Sigmoid colon (tissue), 7 donors: Measurements from ENCODE around the gene TOM1L2. TPM values are rescaled to one million over a fixed set of nuclear protein-coding genes. Genes with fewer than 3 reads are reported as not detected.

Experiments
- DNase-seq: peaks from one replicate; pipeline ENCODE4 v3.0.0-alpha.2; 2019
- H3K27ac ChIP-seq, 4 donors: fragments of 200-600 bp; sonication (generic); one replicate each; pipeline ENCODE4 v1.5.1; 2016 to 2019; ENCODE audit warnings: mild to moderate bottlenecking in 1 of 4
- H3K27me3 ChIP-seq, 3 donors: fragments of 200-600 bp; sonication (generic); one replicate each; pipeline ENCODE4 v1.5.1; 2019; ENCODE audit warnings: mild to moderate bottlenecking in 1 of 3
- H3K36me3 ChIP-seq, 4 donors: fragments of 200-600 bp; sonication (generic); one replicate each; pipeline ENCODE4 v1.5.1; 2016 to 2019
- H3K4me1 ChIP-seq, 4 donors: fragments of 200-600 bp; sonication (generic); one replicate each; pipeline ENCODE4 v1.5.1; 2017 to 2019
- H3K4me3 ChIP-seq, 4 donors: fragments of 200-600 bp; sonication (generic); one replicate each; pipeline ENCODE4 v1.5.1; 2017 to 2019; ENCODE audit warnings: mild to moderate bottlenecking in 2 of 4, moderate library complexity in 1 of 4
- H3K9me3 ChIP-seq, 4 donors: fragments of 200-600 bp in 3 of 4; sonication (generic) in 3 of 4; one replicate each; pipeline versions ENCODE4 v1.5.1 to v1.6.1; 2013 to 2019
- EP300 ChIP-seq, 4 donors: sonication (generic); formaldehyde crosslinking; IDR thresholded peaks; one replicate each; pipeline ENCODE4 v1.6.1; 2017; ENCODE audit warnings: antibody characterized with exemption in 4 of 4
- POLR2A ChIP-seq, 2 donors: fragments of 450-650 bp; IDR thresholded peaks; one replicate each; pipeline ENCODE4 v1.6.1; 2016; ENCODE audit warnings: antibody characterized with exemption in 2 of 2, mild to moderate bottlenecking in 2 of 2, moderate library complexity in 2 of 2
- POLR2AphosphoS5 ChIP-seq, 4 donors: sonication (generic); formaldehyde crosslinking; IDR thresholded peaks; one replicate each; pipeline ENCODE4 v1.6.1; 2017; ENCODE audit warnings: antibody characterized with exemption in 4 of 4
- WGBS, 2 donors: extraction: QIAGEN DNeasy Blood & Tissue Kit; methylation state at CpG; one replicate each; pipeline ENCODE4 v1.1.7; 2013; 5-methylcytosine and 5-hydroxymethylcytosine counted together
- intact Hi-C: fragments of 100-400 bp; cut with DNase I; formaldehyde crosslinking; loops from one replicate; pipeline ENCODE4 v1.15.1; 2023
- polyA plus RNA-seq, 3 donors: library from polyadenylated mRNA; stranded (reverse); fragments of 200-250 nt; gene quantifications; one replicate each; pipeline ENCODE4 v1.2.3, GENCODE V29; 2013
- total RNA-seq, 4 donors: library from RNA; depleted of rRNA; stranded (reverse); fragments of >200 nt; gene quantifications; one replicate each; pipeline ENCODE4 v1.1.0, GENCODE V29; 2016
- TF ChIP-seq, protein P1 (sequence below), 4 experiments: fragments of 450-650 bp in 3 of 4; fragments of 200-600 bp in 1 of 4; IDR thresholded peaks; one replicate each; pipeline ENCODE4 v1.5.1; 2016 to 2019; ENCODE audit warnings: antibody characterized with exemption in 4 of 4, mild to moderate bottlenecking in 3 of 4, moderate library complexity in 2 of 4
- donor health status: healthy with polysubstance abuse.
- donor health status: Bipolar disorder and iron deficiency.
- donor health status: healthy.

The TOM1L2 gene
- total and polyA plus RNA-seq, 7 donors = 13.8 to 215 (median 43.3) TPM

DNA sequence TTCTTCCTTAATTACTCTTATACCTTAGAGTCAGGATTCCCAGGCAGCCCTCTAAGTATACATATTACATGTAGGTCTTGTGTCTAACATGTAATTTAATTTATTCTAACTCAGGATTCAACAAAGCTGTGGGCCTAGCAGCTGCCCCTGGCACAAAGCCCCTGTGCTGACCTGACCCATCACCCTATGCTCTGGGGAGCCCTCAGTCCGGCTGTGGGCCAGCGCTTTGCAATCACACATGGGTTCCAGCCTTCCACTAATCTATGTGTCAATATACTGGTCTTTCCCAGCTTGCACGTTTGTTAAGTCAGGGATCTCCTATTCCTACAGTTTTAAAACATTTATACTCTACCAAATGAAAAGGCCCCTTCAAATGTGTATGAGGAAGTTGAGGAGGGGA lies 72.7 kb downstream of the TOM1L2 start:
- Histone ChIP-seq H3K4me1 (peaks cover 0 to 20% (median 16%) of the 10 kb centered on the region in 4 donors), H3K27ac (no peak overlapping the region)

DNA sequence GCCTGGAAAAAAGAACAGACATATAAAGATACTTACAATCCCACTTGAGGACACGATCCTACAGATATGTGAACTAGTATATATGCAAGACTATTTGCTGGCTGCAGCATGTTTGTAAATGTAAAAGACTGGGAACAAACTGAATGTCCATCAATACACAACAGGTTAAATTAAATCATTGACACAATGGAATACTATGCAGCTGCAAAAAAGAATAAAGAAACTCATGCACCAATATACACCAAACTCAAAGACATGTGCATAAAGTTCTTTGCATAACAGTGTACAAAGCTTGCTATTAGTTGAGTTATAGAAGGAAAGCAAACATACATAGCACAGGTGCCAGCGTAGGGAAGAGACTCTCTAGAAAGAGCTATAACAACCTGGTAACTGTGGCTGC lies 73.5 kb downstream of the TOM1L2 start:
- Histone ChIP-seq H3K9me3 (no peaks in the 10 kb centered on the region), H3K27ac (no peak overlapping the region), H3K4me3 (no peak overlapping the region), H3K27me3 (no peaks in the 10 kb centered on the region), H3K4me1 (peaks cover 0 to 20% (median 16%) of the 10 kb centered on the region in 4 donors), H3K36me3 (peaks cover 0 to 33% (median 18%) of the 10 kb centered on the region in 4 donors)
- TF ChIP-seq POLR2AphosphoS5 (IDR thresholded peaks at IDR 0.05) (no peak), POLR2A (IDR thresholded peaks at IDR 0.05) (no peak), EP300 (IDR thresholded peaks at IDR 0.05) (no peak)
- TF ChIP-seq, protein P1, sequence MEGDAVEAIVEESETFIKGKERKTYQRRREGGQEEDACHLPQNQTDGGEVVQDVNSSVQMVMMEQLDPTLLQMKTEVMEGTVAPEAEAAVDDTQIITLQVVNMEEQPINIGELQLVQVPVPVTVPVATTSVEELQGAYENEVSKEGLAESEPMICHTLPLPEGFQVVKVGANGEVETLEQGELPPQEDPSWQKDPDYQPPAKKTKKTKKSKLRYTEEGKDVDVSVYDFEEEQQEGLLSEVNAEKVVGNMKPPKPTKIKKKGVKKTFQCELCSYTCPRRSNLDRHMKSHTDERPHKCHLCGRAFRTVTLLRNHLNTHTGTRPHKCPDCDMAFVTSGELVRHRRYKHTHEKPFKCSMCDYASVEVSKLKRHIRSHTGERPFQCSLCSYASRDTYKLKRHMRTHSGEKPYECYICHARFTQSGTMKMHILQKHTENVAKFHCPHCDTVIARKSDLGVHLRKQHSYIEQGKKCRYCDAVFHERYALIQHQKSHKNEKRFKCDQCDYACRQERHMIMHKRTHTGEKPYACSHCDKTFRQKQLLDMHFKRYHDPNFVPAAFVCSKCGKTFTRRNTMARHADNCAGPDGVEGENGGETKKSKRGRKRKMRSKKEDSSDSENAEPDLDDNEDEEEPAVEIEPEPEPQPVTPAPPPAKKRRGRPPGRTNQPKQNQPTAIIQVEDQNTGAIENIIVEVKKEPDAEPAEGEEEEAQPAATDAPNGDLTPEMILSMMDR (IDR thresholded peaks at IDR 0.05) = no peak
- no peak for DNase-seq
- WGBS, 2 donors = 94 to 95% methylated on average over 2 of the region's 2 CpGs
- intact Hi-C loops = no loop called here

More for the DNA sequence above, 72.7 kb downstream of the TOM1L2 start:
- peaks cover 0 to 27% (median 18%) of the 10 kb centered on the region in 4 donors for H3K36me3 ChIP-seq
- TF ChIP-seq POLR2AphosphoS5 (IDR thresholded peaks at IDR 0.05) (no peak), POLR2A (IDR thresholded peaks at IDR 0.05) (no peak), EP300 (IDR thresholded peaks at IDR 0.05) (no peak)
- TF ChIP-seq, protein P1 (IDR thresholded peaks at IDR 0.05) = no peak
- intact Hi-C loops = no loop called here
- DNase-seq = no peak
- 86 to 93% methylated on average over 3 of the region's 3 CpGs for WGBS, 2 donors
- no peaks in the 10 kb centered on the region for H3K9me3 ChIP-seq
- H3K27me3 ChIP-seq = no peaks in the 10 kb centered on the region
- H3K4me3 ChIP-seq = no peak overlapping the region

DNA sequence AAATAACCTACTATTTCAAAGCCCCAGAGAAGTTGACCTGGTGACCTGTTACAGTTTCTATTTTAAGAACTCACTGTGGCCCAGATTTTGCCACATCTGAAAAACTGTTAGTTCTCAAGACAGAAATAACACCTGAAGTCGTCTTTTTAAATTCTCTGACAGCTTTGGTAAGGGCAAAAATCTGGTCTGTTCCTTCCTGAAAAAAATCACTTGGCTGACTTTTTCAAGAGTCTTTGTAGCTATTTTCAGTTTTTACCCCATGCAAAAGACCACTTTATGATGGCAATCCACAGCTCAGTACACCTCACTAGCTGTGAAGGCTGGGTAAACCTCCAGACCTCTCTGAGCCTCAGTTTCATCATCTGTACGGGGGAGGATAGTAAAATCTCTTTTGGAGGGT lies 74.8 kb downstream of the TOM1L2 start:
- WGBS, 2 donors = 75 to 87% methylated on average over 2 of the region's 2 CpGs
- Histone ChIP-seq H3K36me3 (peaks cover 0 to 45% (median 21%) of the 10 kb centered on the region in 4 donors), H3K27ac (no peak overlapping the region), H3K4me3 (no peak overlapping the region), H3K9me3 (no peaks in the 10 kb centered on the region), H3K27me3 (no peaks in the 10 kb centered on the region), H3K4me1 (peaks cover 0 to 20% (median 16%) of the 10 kb centered on the region in 4 donors)
- TF ChIP-seq POLR2AphosphoS5 (IDR thresholded peaks at IDR 0.05) (no peak), EP300 (IDR thresholded peaks at IDR 0.05) (no peak), POLR2A (IDR thresholded peaks at IDR 0.05) (no peak)
- TF ChIP-seq, protein P1 (IDR thresholded peaks at IDR 0.05) = no peak
- DNase-seq = no peak
- intact Hi-C loops = no loop called here

DNA sequence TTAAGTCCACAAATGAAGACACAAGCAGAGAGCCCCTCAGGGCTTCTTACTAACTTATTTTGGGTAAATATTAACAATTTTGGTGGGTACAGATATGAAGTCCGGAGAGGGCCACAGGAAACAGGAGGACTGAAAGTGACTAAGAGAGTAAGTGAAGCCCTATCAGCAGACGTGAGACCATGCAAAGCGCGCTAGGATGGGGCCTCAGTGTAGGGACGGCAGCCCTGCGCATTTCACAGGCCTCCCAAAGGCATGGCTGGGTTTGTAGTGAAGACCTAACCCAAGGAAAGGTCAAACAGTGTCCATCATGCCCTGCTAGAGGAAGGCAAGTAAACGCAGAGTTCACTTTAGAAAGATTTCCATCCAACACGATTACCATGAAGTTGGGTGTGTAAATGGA lies 75.5 kb downstream of the TOM1L2 start:
- Histone ChIP-seq H3K4me1 (peaks cover 0 to 20% (median 16%) of the 10 kb centered on the region in 4 donors), H3K9me3 (no peaks in the 10 kb centered on the region), H3K27me3 (no peaks in the 10 kb centered on the region), H3K4me3 (no peak overlapping the region), H3K36me3 (peaks cover 0 to 52% (median 21%) of the 10 kb centered on the region in 4 donors), H3K27ac (no peak overlapping the region)
- DNase-seq = no peak
- intact Hi-C loops = no loop called here
- WGBS, 2 donors = 91 to 92% methylated on average over 8 of the region's 8 CpGs
- TF ChIP-seq POLR2AphosphoS5 (IDR thresholded peaks at IDR 0.05) = no peak
- TF ChIP-seq POLR2A (IDR thresholded peaks at IDR 0.05) = no peak
- TF ChIP-seq, protein P1 (IDR thresholded peaks at IDR 0.05) = no peak
